Psoas muscle (tissue), 8 donors: ENCODE data around the gene STX12. TPM values are rescaled to one million over a fixed set of nuclear protein-coding genes. Genes with fewer than 3 reads are reported as not detected.
"Not testable (repeated sequence)": the region's sequence is repeated elsewhere in the genome, so short reads cannot be mapped to it uniquely, and the experiment has no call there.

Experiments used
- ATAC-seq, 4 donors: fragments of 200-7000 bp; cut with Tn5 transposase; one replicate each; pipeline ENCODE4 v1.9.1; 2020; ENCODE audit warnings: moderate library complexity in 3 of 4, mild to moderate bottlenecking in 2 of 4
- DNase-seq, 2 donors: peaks; one replicate each; pipeline ENCODE4 v3.0.0-alpha.2; 2020
- H3K27ac ChIP-seq: fragments of 200-600 bp; one replicate; pipeline ENCODE4 v1.8.0; 2022
- H3K27me3 ChIP-seq, 3 donors: fragments of 200-600 bp in 1 of 3; one replicate each; pipeline versions ENCODE4 v1.6.1 to v1.8.0; 2013 to 2022; ENCODE audit warnings: low read length in 2 of 3, mild to moderate bottlenecking in 2 of 3, moderate library complexity in 1 of 3; ENCODE audit not compliant: insufficient read depth in 3 of 3
- H3K36me3 ChIP-seq, 2 donors: fragments of 200-600 bp in 1 of 2; one replicate each; pipeline versions ENCODE4 v1.6.1 to v1.8.0; 2013 to 2022; ENCODE audit warnings: low read depth in 1 of 2, mild to moderate bottlenecking in 1 of 2, moderate library complexity in 1 of 2; ENCODE audit not compliant: insufficient read depth in 1 of 2
- H3K4me1 ChIP-seq: fragments of 200-600 bp; one replicate; pipeline ENCODE4 v1.8.0; 2022
- H3K4me3 ChIP-seq: fragments of 200-600 bp; one replicate; pipeline ENCODE4 v1.8.0; 2022; ENCODE audit warnings: mild to moderate bottlenecking
- H3K9me3 ChIP-seq: fragments of 200-600 bp; one replicate; pipeline ENCODE4 v1.8.0; 2022
- WGBS, 3 donors: extraction: QIAGEN DNeasy Blood & Tissue Kit; methylation state at CpG; one replicate each; pipeline versions ENCODE4 v1.1.6 to v1.1.7; 2013; 5-methylcytosine and 5-hydroxymethylcytosine counted together
- intact Hi-C, 2 donors: fragments of 100-400 bp; cut with DNase I; formaldehyde crosslinking; loops; one replicate each; pipeline versions ENCODE4 v1.11.0 to v1.14.2; 2022
- polyA plus RNA-seq, 3 donors: library from polyadenylated mRNA; stranded (reverse); fragments of 200-250 nt; gene quantifications; one replicate each; pipeline ENCODE4 v1.2.3, GENCODE V29; 2013
- total RNA-seq, 4 donors: library from RNA; stranded (reverse); fragmentation: NEBNext Ultra II Directional in 2 of 4; extraction: Animal tissue kit (Norgen Biotek cat#: 25700) in 2 of 4; gene quantifications; one replicate each; pipeline versions ENCODE4 v1.2.1 to v1.2.4, GENCODE V29; 2021 to 2023
- TF ChIP-seq, protein P1 (sequence below): fragments of 200-600 bp; IDR thresholded peaks from one replicate; pipeline ENCODE4 v1.8.0; 2022; ENCODE audit warnings: antibody characterized with exemption
- donor health status: healthy with polysubstance abuse.
- donor health status: DM: no; HTN: no; CAD: no; lungs with moderate emphysema.
- donor health status: Bipolar disorder and iron deficiency.
- donor health status: healthy.
- donor health status: DM: yes; HTN: yes; CAD: no.
- donor health status: DM: no; HTN: no; CAD: no.
- donor health status: DM: no; HTN: no; CAD: no.
- donor health status: DM: yes; HTN: yes; CAD: no.

STX12 gene
- total and polyA plus RNA-seq, 7 donors: 14.5 to 33.6 (median 24.7) TPM

DNA sequence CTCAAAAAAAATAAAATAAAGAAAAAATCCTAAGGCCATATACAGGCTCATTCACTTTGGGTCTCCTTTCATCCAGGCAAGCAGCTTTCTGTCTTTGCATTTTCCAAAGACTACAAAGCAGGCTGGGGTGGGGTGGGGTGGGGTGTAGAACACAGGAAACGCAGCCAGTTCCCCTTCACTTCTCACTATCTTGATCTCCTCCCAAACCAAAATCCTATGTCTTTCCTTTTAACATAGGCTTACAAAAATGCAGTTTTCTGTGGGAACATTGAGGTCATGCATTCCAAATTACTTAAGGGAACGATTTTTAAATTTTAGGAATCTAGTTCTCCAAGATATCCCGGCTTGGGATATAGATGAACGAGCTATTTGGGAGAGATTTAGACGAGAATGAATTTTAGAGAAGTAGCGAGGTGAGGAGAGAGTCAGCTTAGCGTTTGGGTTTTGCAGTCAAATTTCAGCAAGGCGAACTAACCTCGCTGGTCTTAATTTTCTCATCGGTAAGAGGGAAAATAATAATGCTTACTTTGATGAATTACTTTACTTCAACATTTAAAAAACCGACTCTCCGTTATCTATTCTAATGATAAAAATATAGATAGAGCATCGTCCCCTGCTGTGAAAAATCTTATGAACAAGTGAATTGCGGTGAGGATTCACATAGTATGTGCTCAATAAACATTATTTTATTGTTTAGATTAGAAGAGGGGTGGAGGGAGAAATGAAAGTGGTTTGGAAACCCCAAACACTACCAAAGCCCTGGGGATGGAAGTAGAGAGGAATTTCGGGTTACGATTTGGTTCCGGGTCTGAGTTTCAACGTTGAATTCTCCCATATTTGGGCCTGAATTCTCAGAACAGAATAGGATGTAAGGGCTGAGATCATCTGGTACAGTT lies 735 bp upstream of the STX12 start:
- DNase-seq (no peak), ATAC-seq (no peak)
- intact Hi-C loops: loop anchor here in 1 of 2 donors (5.0 kb wide), 1 partner anchor 45 kb away; the partner anchor contains the start of gene FAM76A
- H3K4me1 ChIP-seq: peaks cover 20% of the 10 kb centered on the region
- WGBS, 3 donors: 14 to 17% (median 14%) methylated on average over 18 of the region's 18 CpGs
- no peaks in the 10 kb centered on the region for H3K27me3 ChIP-seq
- peak overlapping the region; percentile 95 for H3K27ac ChIP-seq
- H3K36me3 ChIP-seq: peaks cover 0 to 15% of the 10 kb centered on the region in 2 donors
- TF ChIP-seq, protein P1, sequence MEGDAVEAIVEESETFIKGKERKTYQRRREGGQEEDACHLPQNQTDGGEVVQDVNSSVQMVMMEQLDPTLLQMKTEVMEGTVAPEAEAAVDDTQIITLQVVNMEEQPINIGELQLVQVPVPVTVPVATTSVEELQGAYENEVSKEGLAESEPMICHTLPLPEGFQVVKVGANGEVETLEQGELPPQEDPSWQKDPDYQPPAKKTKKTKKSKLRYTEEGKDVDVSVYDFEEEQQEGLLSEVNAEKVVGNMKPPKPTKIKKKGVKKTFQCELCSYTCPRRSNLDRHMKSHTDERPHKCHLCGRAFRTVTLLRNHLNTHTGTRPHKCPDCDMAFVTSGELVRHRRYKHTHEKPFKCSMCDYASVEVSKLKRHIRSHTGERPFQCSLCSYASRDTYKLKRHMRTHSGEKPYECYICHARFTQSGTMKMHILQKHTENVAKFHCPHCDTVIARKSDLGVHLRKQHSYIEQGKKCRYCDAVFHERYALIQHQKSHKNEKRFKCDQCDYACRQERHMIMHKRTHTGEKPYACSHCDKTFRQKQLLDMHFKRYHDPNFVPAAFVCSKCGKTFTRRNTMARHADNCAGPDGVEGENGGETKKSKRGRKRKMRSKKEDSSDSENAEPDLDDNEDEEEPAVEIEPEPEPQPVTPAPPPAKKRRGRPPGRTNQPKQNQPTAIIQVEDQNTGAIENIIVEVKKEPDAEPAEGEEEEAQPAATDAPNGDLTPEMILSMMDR: no peak
- H3K4me3 ChIP-seq: peak overlapping the region; percentile 98
- H3K9me3 ChIP-seq: no peaks in the 10 kb centered on the region

DNA sequence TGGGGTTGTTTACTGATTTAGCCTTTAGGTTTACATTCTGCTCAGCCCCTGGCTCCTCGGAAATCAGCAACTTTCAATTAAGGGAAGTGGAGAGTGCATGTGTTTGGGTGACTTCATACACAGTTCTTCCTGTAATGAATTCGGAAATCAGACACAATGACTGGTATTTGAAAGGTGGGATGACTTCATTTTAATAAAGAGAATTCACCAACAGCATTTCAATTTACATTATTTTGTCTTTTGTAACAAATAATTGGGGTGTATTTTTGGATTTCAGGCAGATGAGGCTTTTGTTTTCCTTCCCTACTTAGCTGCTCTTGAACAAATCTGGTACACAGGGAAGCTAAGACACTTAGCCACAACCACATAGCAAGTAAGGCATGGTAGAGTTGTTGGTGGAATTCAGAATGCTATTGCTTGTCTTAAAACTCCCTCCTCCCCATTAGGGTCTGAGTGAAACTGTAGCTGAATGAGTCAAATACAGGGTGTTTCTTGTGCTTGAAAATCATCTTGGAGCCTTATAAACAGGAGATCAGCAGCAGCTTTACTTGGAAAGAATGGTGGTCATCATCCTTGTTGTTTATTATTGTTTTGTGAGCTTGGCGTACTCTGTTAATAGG lies 917 bp downstream of the STX12 start:
- Histone ChIP-seq H3K27ac (peak overlapping the region; percentile 95), H3K4me1 (peaks cover 20% of the 10 kb centered on the region), H3K36me3 (peaks cover 0 to 16% of the 10 kb centered on the region in 2 donors), H3K27me3 (no peaks in the 10 kb centered on the region), H3K4me3 (peak overlapping the region; percentile 98), H3K9me3 (no peaks in the 10 kb centered on the region)
- WGBS, 3 donors: 26 to 33% (median 27%) methylated on average over 3 of the region's 3 CpGs
- DNase-seq: no peak
- TF ChIP-seq, protein P1: no peak
- peak in 1 of 4 donors; percentile 4 for ATAC-seq
- intact Hi-C loops: loop anchor here in 1 of 2 donors (5.0 kb wide), 1 partner anchor 47 kb away; the partner anchor contains the start of gene FAM76A

DNA sequence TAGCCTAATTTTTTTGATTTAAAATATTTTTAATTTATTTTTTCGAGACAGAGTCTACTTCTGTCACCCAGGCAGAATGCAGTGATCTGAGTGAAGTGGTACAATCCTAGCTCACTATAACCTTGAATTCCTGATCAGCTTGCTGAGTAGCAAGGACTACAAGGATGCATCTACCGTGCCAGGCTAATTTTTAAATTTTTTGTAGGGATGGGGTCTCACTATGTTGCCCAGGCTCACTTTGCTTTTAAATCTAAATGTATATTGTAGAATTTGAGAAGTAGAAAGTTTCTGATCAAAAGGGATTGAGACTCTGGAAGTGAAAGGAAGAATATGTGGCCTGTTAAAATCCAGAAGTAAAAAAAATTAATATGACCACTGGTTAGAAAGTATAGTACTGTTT lies 1.6 kb downstream of the STX12 start:
- Histone ChIP-seq H3K27ac (peak overlapping the region; percentile 95), H3K36me3 (peaks cover 0 to 16% of the 10 kb centered on the region in 2 donors), H3K27me3 (no peaks in the 10 kb centered on the region), H3K4me3 (peak overlapping the region; percentile 98), H3K9me3 (no peaks in the 10 kb centered on the region), H3K4me1 (peaks cover 20% of the 10 kb centered on the region)
- ATAC-seq (no peak), DNase-seq (no peak)
- TF ChIP-seq, protein P1: no peak
- intact Hi-C loops: loop anchor here in 1 of 2 donors (5.0 kb wide), 1 partner anchor 47 kb away; the partner anchor contains the start of gene FAM76A
- 79 to 88% (median 86%) methylated on average over 2 of the region's 2 CpGs for WGBS, 3 donors

DNA sequence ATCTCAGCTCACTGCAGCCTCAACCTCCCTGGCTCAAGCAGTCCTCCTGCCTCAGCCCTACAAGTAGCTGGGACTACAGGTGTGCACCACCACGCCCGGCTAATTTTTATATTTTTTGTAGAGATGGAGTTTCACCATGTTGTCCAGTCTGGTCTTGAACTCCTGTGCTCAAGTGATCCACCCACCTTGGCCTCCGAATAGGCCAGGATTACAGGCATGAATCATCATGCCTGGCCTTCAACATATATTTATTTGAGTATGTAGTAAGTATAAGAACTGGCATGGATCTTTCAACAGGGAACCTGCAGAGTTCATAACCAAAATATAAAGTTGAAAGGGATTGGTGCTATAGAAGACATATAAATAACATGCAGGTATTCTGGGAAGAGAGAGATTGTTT lies 2.3 kb downstream of the STX12 start:
- H3K4me3 ChIP-seq, H3K9me3 ChIP-seq, H3K27ac ChIP-seq, intact Hi-C loops, ATAC-seq, DNase-seq, H3K27me3 ChIP-seq: not testable (repeated sequence)
- peaks cover 0 to 16% of the 10 kb centered on the region in 2 donors for H3K36me3 ChIP-seq
- H3K4me1 ChIP-seq: peaks cover 20% of the 10 kb centered on the region
- WGBS, 3 donors: 81 to 88% (median 82%) methylated on average over 3 of the region's 3 CpGs

DNA sequence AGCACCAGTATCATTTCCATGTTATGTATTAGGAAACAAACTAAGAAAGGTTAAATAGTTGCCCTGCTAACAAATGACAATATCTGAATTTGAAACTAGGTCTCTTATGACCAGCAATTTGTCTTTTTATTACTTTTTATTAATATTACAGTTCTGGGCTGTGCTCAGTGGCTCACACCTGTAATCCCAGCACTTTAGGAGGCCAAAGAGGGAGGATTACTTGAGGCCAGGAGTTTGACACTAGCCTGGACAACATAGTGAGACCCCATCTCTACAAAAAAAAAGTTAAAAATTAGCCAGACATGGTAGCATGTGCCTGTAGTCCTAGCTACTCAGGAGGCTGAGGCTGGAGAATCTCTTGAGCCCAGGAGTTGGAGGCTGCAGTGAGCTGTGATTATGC lies 3.3 kb downstream of the STX12 start:
- H3K9me3 ChIP-seq, H3K4me3 ChIP-seq, H3K27me3 ChIP-seq, ATAC-seq, DNase-seq, H3K27ac ChIP-seq, intact Hi-C loops: not testable (repeated sequence)
- Histone ChIP-seq H3K4me1 (peaks cover 20% of the 10 kb centered on the region), H3K36me3 (peaks cover 0 to 16% of the 10 kb centered on the region in 2 donors)
